Measurements from ENCODE around the gene LONRF3. TPM values are rescaled to one million over a fixed set of nuclear protein-coding genes. Genes with fewer than 3 reads are reported as not detected.
A peak's percentile ranks its signal among the peaks of the same experiment; 100 is the strongest.

The LONRF3 gene
- polyA plus RNA-seq, 3 donors, result 1.2 to 4.9 (median 1.6) TPM

DNA sequence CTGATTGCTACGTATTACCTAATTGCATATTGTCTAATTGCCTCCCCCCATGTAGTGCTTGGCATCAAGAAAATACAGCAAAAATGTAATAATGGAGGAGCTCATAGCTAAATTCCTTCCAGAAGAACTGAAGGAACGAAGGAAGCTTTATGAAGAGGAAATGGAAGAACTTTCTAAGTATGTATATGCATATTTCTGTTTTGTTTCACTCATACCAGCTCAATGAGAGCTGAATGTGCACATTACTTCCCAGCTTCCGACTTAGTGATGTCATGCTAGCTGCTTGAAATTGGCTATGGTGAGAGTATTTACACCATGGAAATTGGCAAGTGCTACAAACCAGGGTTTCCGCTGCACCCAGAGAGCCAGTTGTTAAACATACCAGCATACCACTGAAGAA lies 34.7 kb downstream of the LONRF3 start:
- Mint-ChIP-seq H3K36me3 (peaks cover 34 to 39% of the 10 kb centered on the region in 2 donors), H3K4me1 (peaks cover 5% of the 10 kb centered on the region), H3K9me3 (peaks cover 0 to under 1% (median 0%) of the 10 kb centered on the region in 7 donors), H3K4me3 (no peak overlapping the region), H3K27me3 (ENCODE audit: low read depth in 3 of 3) (peaks cover 0 to 7% (median 0%) of the 10 kb centered on the region in 3 donors), H3K27ac (no peak overlapping the region)
- H3K79me2 ChIP-seq (ENCODE audit: insufficient read depth, low read length), result no peaks in the 10 kb centered on the region
- H3K9ac ChIP-seq (ENCODE audit: insufficient read depth, low read length, poor library complexity, severe bottlenecking), result no peak overlapping the region
- H3K9me3 ChIP-seq (replicated peaks in 1 of 2; ENCODE audit: control insufficient read depth in 1 of 2, insufficient read depth in 1 of 2, low read length in 2 of 2), result no peaks in the 10 kb centered on the region
- intact Hi-C loops (cut with micrococcal nuclease), result no loop called here
- TF ChIP-seq, protein P1, sequence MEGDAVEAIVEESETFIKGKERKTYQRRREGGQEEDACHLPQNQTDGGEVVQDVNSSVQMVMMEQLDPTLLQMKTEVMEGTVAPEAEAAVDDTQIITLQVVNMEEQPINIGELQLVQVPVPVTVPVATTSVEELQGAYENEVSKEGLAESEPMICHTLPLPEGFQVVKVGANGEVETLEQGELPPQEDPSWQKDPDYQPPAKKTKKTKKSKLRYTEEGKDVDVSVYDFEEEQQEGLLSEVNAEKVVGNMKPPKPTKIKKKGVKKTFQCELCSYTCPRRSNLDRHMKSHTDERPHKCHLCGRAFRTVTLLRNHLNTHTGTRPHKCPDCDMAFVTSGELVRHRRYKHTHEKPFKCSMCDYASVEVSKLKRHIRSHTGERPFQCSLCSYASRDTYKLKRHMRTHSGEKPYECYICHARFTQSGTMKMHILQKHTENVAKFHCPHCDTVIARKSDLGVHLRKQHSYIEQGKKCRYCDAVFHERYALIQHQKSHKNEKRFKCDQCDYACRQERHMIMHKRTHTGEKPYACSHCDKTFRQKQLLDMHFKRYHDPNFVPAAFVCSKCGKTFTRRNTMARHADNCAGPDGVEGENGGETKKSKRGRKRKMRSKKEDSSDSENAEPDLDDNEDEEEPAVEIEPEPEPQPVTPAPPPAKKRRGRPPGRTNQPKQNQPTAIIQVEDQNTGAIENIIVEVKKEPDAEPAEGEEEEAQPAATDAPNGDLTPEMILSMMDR (IDR thresholded peaks at IDR 0.05), result no peak
- no peak for DNase-seq
- no peaks in the 10 kb centered on the region for H3K27me3 ChIP-seq (ENCODE audit: control insufficient read depth in 2 of 2, insufficient read depth in 2 of 2, low read length in 2 of 2)
- H3K36me3 ChIP-seq (replicated peaks in 1 of 2; ENCODE audit: control insufficient read depth in 1 of 2, insufficient read depth in 2 of 2, low read length in 2 of 2), result peaks cover 19 to 52% of the 10 kb centered on the region in 2 donors
- no peak overlapping the region for H3K4me3 ChIP-seq (replicated peaks in 1 of 3; ENCODE audit: low read depth in 2 of 3, low read length in 3 of 3)
- no peak overlapping the region for H2AFZ ChIP-seq (ENCODE audit: insufficient read depth, low read depth, low read length, poor library complexity, severe bottlenecking)
- peaks cover 3 to 5% of the 10 kb centered on the region in 2 donors for H3K4me1 ChIP-seq (ENCODE audit: control insufficient read depth in 1 of 2, insufficient read depth in 2 of 2, low read length in 2 of 2)
- no peaks in the 10 kb centered on the region for H4K20me1 ChIP-seq (ENCODE audit: insufficient read depth, low read length)
- H3K4me2 ChIP-seq (replicated peaks; ENCODE audit: extremely low read depth, low read length, poor library complexity, severe bottlenecking), result no peak overlapping the region
- no peak overlapping the region for H3K27ac ChIP-seq (ENCODE audit: low read depth in 1 of 2, low read length in 2 of 2)
- no CpG with 5 or more reads among the region's 4 CpGs for WGBS (ENCODE audit: insufficient coverage)

DNA sequence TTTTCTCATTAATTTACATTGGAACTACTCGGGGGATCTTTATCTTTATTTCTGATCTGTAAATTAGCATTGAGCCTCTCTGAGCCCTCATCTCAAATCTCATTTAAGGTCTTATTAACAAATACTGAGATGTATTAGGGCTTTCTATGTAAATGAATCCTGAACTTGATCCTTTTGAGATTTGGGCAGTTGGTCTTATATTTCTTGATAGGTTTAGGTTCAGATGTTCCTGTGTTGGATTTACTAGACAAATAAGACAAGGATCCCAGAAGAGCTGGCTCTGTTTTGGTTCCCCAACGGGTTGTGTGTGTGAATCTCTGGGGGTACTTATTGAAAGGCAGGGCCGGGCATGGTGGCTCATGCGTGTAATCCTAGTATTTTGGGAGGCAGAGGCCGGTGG lies 36.1 kb downstream of the LONRF3 start:
- Histone ChIP-seq H3K36me3 (replicated peaks in 1 of 2; ENCODE audit: control insufficient read depth in 1 of 2, insufficient read depth in 2 of 2, low read length in 2 of 2) (peaks cover 19 to 52% of the 10 kb centered on the region in 2 donors), H3K9me3 (replicated peaks in 1 of 2; ENCODE audit: control insufficient read depth in 1 of 2, insufficient read depth in 1 of 2, low read length in 2 of 2) (no peaks in the 10 kb centered on the region), H4K20me1 (ENCODE audit: insufficient read depth, low read length) (no peaks in the 10 kb centered on the region), H3K4me2 (replicated peaks; ENCODE audit: extremely low read depth, low read length, poor library complexity, severe bottlenecking) (no peak overlapping the region), H3K27ac (ENCODE audit: low read depth in 1 of 2, low read length in 2 of 2) (no peak overlapping the region), H3K27me3 (ENCODE audit: control insufficient read depth in 2 of 2, insufficient read depth in 2 of 2, low read length in 2 of 2) (no peaks in the 10 kb centered on the region), H2AFZ (ENCODE audit: insufficient read depth, low read depth, low read length, poor library complexity, severe bottlenecking) (no peak overlapping the region), H3K9ac (ENCODE audit: insufficient read depth, low read length, poor library complexity, severe bottlenecking) (no peak overlapping the region), H3K79me2 (ENCODE audit: insufficient read depth, low read length) (no peaks in the 10 kb centered on the region), H3K4me1 (ENCODE audit: control insufficient read depth in 1 of 2, insufficient read depth in 2 of 2, low read length in 2 of 2) (peaks cover 16 to 18% of the 10 kb centered on the region in 2 donors), H3K4me3 (replicated peaks in 1 of 3; ENCODE audit: low read depth in 2 of 3, low read length in 3 of 3) (no peak overlapping the region)
- no CpG with 5 or more reads among the region's 5 CpGs for WGBS (ENCODE audit: insufficient coverage)
- Mint-ChIP-seq H3K36me3 (peaks cover 37 to 42% of the 10 kb centered on the region in 2 donors), H3K9me3 (peaks cover 0 to 3% (median 0%) of the 10 kb centered on the region in 7 donors), H3K27ac (peak overlapping the region in 1 of 7 donors; percentile 26), H3K4me1 (peaks cover 18% of the 10 kb centered on the region), H3K27me3 (ENCODE audit: low read depth in 3 of 3) (peaks cover 0 to 7% (median 0%) of the 10 kb centered on the region in 3 donors), H3K4me3 (no peak overlapping the region)
- no peak for DNase-seq
- intact Hi-C loops (cut with micrococcal nuclease), result no loop called here
- TF ChIP-seq, protein P1 (IDR thresholded peaks at IDR 0.05), result no peak
